OCI-LY1 (cell line): ENCODE data around the gene DBN1.
"Not testable (repeated sequence)": the region's sequence is repeated elsewhere in the genome, so short reads cannot be mapped to it uniquely, and the experiment has no call there.

Experiments
- H2AFZ ChIP-seq: fragments of 200-600 bp; sonication (generic), shearing (Covaris generic); 2 replicates; pipeline ENCODE4 v1.6.0; 2014; ENCODE audit warnings: antibody characterized with exemption, mild to moderate bottlenecking, low read length
- H3F3A ChIP-seq: fragments of 200-600 bp; sonication (generic), shearing (Covaris generic); 2 replicates; pipeline ENCODE4 v1.6.0; 2014; ENCODE audit warnings: mild to moderate bottlenecking, antibody characterized with exemption, low read length, moderate library complexity; ENCODE audit not compliant: insufficient read depth
- H3K27ac ChIP-seq: fragments of 200-600 bp; sonication (generic); 2 replicates; pipeline ENCODE4 v1.5.1; 2014; ENCODE audit warnings: low read length, mixed run types, mild to moderate bottlenecking, low read depth; ENCODE audit not compliant: poor library complexity, severe bottlenecking
- H3K27me3 ChIP-seq: fragments of 200-600 bp; sonication (generic); 2 replicates; pipeline ENCODE4 v1.6.0; 2014; ENCODE audit warnings: antibody characterized with exemption, mild to moderate bottlenecking, low read length, moderate library complexity; ENCODE audit not compliant: insufficient read depth
- H3K36me3 ChIP-seq: fragments of 200-600 bp; sonication (generic); 2 replicates; pipeline ENCODE4 v1.6.1; 2014; ENCODE audit warnings: mild to moderate bottlenecking, antibody characterized with exemption, low read length, moderate library complexity, mixed read lengths; ENCODE audit not compliant: insufficient read depth
- H3K4me1 ChIP-seq: fragments of 200-600 bp; sonication (generic); 2 replicates; pipeline ENCODE4 v1.5.1; 2014; ENCODE audit warnings: mild to moderate bottlenecking, low read length, moderate library complexity; ENCODE audit not compliant: insufficient read depth, severe bottlenecking
- H3K4me2 ChIP-seq: fragments of 200-600 bp; sonication (generic), shearing (Covaris generic); 2 replicates; pipeline ENCODE4 v1.6.1; 2014; ENCODE audit warnings: low read length
- H3K4me3 ChIP-seq: fragments of 200-600 bp; sonication (generic); 2 replicates; pipeline ENCODE4 v1.5.1; 2014; ENCODE audit warnings: low read length, low read depth, mild to moderate bottlenecking, mixed read lengths; ENCODE audit not compliant: poor library complexity, severe bottlenecking
- H3K79me2 ChIP-seq: fragments of 200-600 bp; shearing (Covaris generic); 2 replicates; pipeline ENCODE4 v1.6.1; 2016; ENCODE audit warnings: mixed run types, low read length, mixed read lengths; ENCODE audit not compliant: insufficient read depth
- H3K9ac ChIP-seq: fragments of 200-600 bp; sonication (generic), shearing (Covaris generic); 2 replicates; pipeline ENCODE4 v1.6.1; 2014; ENCODE audit warnings: mild to moderate bottlenecking, low read length, mixed read lengths
- H3K9me2 ChIP-seq: fragments of 200-600 bp; sonication (generic), shearing (Covaris generic); 2 replicates; pipeline ENCODE4 v1.6.1; 2014; ENCODE audit warnings: low read depth, mild to moderate bottlenecking, low read length, mixed read lengths
- H3K9me3 ChIP-seq: fragments of 200-600 bp; shearing (Covaris generic); 2 replicates; pipeline ENCODE4 v1.6.1; 2014; ENCODE audit warnings: low read length, mixed read lengths
- H4K20me1 ChIP-seq: fragments of 200-600 bp; sonication (generic), shearing (Covaris generic); 2 replicates; pipeline ENCODE4 v1.6.0; 2016; ENCODE audit warnings: mild to moderate bottlenecking, low read length; ENCODE audit not compliant: insufficient read depth
- EZH2 ChIP-seq: fragments of 200-600 bp; sonication (generic), shearing (Covaris generic); IDR thresholded peaks from 2 replicates; pipeline ENCODE4 v1.8.0; 2017; ENCODE audit warnings: borderline replicate concordance, mixed run types, mild to moderate bottlenecking, antibody characterized with exemption, low read length, moderate library complexity, mixed read lengths
- TF ChIP-seq, protein P1 (sequence below): fragments of 200-600 bp; sonication (generic), shearing (Covaris generic); IDR thresholded peaks from 2 replicates; pipeline ENCODE4 v1.5.1; 2017; ENCODE audit warnings: mild to moderate bottlenecking, antibody characterized with exemption, low read length, moderate library complexity, mixed read lengths

The DBN1 gene

DNA sequence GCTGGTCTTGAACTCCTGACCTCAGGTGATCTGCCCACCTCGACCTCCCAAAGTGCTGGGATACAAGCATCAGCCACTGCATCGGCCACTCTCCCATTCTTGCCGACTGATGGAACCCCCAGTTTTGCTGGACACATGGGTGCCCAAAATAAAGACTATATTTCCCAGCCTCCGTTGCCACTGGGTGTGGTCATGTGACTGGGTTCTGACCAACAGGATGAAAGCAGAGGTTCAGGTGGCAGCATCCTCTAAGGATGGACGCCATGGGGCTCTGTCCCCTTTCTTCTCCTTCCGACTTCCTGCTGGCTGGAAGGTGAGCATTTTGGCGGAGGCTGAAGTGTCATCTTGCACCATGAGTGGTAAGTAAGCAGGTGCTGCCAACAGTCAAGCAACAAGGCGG lies 13.7 kb upstream of the DBN1 start:
- Histone ChIP-seq H3F3A (no peaks in the 10 kb centered on the region), H3K36me3 (peaks cover 14% of the 10 kb centered on the region), H3K9me3 (no peaks in the 10 kb centered on the region)

DNA sequence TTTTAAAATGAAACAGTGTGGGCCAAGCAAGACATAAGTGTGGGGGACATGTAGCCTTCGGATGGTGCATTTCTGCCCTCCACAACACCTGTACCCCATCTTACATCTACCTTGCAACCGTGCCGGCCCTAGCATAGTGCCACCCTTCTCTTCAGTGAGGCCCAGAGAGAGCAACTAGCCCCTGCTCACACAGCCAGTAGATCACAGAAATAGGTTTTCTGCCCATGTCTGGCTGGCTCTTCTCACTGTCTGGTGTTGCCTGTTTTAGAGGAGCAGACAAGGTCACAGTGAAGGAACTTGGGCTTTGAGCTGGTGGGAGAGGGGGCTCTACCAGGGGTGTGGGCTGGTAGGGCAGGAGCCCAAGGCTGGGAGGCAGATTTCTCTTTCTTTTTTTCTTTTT lies 12.8 kb upstream of the DBN1 start:
- no peaks in the 10 kb centered on the region for H3K9me2 ChIP-seq
- H3K27ac ChIP-seq = no peak overlapping the region
- H4K20me1 ChIP-seq = no peaks in the 10 kb centered on the region
- no peaks in the 10 kb centered on the region for H3K9me3 ChIP-seq
- H3K9ac ChIP-seq = no peak overlapping the region
- peaks cover 26% of the 10 kb centered on the region for H3K4me1 ChIP-seq
- no peak overlapping the region for H3K4me2 ChIP-seq
- no peak overlapping the region for H2AFZ ChIP-seq
- TF ChIP-seq, protein P1, sequence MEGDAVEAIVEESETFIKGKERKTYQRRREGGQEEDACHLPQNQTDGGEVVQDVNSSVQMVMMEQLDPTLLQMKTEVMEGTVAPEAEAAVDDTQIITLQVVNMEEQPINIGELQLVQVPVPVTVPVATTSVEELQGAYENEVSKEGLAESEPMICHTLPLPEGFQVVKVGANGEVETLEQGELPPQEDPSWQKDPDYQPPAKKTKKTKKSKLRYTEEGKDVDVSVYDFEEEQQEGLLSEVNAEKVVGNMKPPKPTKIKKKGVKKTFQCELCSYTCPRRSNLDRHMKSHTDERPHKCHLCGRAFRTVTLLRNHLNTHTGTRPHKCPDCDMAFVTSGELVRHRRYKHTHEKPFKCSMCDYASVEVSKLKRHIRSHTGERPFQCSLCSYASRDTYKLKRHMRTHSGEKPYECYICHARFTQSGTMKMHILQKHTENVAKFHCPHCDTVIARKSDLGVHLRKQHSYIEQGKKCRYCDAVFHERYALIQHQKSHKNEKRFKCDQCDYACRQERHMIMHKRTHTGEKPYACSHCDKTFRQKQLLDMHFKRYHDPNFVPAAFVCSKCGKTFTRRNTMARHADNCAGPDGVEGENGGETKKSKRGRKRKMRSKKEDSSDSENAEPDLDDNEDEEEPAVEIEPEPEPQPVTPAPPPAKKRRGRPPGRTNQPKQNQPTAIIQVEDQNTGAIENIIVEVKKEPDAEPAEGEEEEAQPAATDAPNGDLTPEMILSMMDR = no peak
- no peak for TF ChIP-seq EZH2
- no peak overlapping the region for H3K4me3 ChIP-seq
- H3K79me2 ChIP-seq = no peaks in the 10 kb centered on the region
- H3F3A ChIP-seq = no peaks in the 10 kb centered on the region
- no peaks in the 10 kb centered on the region for H3K27me3 ChIP-seq
- H3K36me3 ChIP-seq = peaks cover 14% of the 10 kb centered on the region

More for the DNA sequence above, 13.7 kb upstream of the DBN1 start:
- Histone ChIP-seq H3K27ac (no peak overlapping the region), H3K9ac (no peak overlapping the region), H4K20me1 (no peaks in the 10 kb centered on the region), H3K27me3 (no peaks in the 10 kb centered on the region), H2AFZ (no peak overlapping the region), H3K4me3 (no peak overlapping the region), H3K4me1 (peaks cover 27% of the 10 kb centered on the region), H3K9me2 (no peaks in the 10 kb centered on the region), H3K79me2 (no peaks in the 10 kb centered on the region), H3K4me2 (no peak overlapping the region)
- TF ChIP-seq EZH2 = no peak
- TF ChIP-seq, protein P1 = no peak

DNA sequence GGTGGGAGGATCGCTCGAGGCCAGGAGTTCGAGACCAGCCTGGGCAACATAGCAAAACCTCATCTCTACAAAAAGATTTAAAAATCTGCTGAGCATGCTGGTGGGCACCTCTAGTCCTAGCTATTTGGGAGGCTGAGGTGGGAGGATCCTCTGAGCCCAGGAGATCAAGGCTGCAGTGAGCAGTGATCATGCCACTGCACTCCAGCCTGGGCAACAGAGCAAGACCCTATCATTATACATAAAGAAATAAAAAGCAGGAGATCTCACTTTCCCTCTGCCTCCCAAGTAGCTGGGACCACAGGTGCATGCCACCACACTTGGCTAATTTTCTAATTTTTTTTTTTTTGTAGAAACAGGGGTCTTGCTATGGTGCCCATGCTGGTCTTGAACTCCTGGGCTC lies 12.3 kb upstream of the DBN1 start:
- H3F3A ChIP-seq, H2AFZ ChIP-seq, H3K27ac ChIP-seq, H3K4me3 ChIP-seq, H4K20me1 ChIP-seq, H3K27me3 ChIP-seq, H3K79me2 ChIP-seq, H3K9ac ChIP-seq, H3K9me3 ChIP-seq, H3K4me2 ChIP-seq, H3K9me2 ChIP-seq: not testable (repeated sequence)
- Histone ChIP-seq H3K4me1 (peaks cover 21% of the 10 kb centered on the region), H3K36me3 (peaks cover 14% of the 10 kb centered on the region)

DNA sequence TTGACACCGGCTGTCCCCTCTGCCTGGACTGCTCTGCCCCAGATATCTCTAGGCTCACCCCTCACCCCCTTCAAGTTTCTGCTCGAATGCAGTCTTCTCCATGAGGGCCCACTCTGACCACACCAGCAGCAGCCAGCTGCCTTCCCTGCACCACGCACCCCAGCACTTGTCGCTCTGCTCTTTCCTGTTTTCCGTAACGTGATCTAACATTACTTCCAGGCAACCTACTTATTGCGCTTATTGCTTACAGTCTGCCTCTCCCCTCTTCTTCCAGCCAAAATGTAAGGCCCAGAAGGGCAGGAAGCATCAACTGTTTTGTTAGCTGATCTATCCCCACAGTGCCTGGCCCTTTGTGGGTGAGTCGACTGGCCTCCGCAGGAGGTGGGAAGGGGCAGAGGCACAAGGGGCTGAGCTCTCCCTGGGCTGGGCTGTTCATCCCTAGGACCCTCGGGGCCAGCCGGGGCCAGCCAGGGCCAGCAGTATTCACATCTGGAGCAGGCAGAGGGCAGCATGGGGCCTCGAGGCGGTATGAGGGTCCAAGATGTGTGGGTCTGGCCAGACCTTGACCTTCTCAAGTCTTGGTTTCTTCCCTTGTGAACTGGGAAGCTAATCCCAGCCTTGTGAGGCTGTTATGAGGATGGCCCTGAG lies 11.6 kb upstream of the DBN1 start:
- H3K27me3 ChIP-seq = no peaks in the 10 kb centered on the region
- H3K36me3 ChIP-seq = peaks cover 14% of the 10 kb centered on the region
- no peak overlapping the region for H3K4me3 ChIP-seq
- no peak overlapping the region for H2AFZ ChIP-seq
- no peaks in the 10 kb centered on the region for H3F3A ChIP-seq
- H3K27ac ChIP-seq = no peak overlapping the region
- H3K9ac ChIP-seq = no peak overlapping the region
- H3K4me2 ChIP-seq = no peak overlapping the region
- H3K79me2 ChIP-seq = no peaks in the 10 kb centered on the region
- H3K9me2 ChIP-seq = no peaks in the 10 kb centered on the region
- peaks cover 14% of the 10 kb centered on the region for H3K4me1 ChIP-seq
- H3K9me3 ChIP-seq = no peaks in the 10 kb centered on the region
- TF ChIP-seq EZH2 = no peak
- TF ChIP-seq, protein P1 = no peak
- H4K20me1 ChIP-seq = no peaks in the 10 kb centered on the region
